ENCODE measurements around the gene CHRNA4.

GRCh38 chr20:63357921-63358905, 2.9 kb downstream of the CHRNA4 start:
- TF ChIP-seq POLR2A (IDR thresholded peaks at IDR 0.05): no peak
- TF ChIP-seq, protein P1, sequence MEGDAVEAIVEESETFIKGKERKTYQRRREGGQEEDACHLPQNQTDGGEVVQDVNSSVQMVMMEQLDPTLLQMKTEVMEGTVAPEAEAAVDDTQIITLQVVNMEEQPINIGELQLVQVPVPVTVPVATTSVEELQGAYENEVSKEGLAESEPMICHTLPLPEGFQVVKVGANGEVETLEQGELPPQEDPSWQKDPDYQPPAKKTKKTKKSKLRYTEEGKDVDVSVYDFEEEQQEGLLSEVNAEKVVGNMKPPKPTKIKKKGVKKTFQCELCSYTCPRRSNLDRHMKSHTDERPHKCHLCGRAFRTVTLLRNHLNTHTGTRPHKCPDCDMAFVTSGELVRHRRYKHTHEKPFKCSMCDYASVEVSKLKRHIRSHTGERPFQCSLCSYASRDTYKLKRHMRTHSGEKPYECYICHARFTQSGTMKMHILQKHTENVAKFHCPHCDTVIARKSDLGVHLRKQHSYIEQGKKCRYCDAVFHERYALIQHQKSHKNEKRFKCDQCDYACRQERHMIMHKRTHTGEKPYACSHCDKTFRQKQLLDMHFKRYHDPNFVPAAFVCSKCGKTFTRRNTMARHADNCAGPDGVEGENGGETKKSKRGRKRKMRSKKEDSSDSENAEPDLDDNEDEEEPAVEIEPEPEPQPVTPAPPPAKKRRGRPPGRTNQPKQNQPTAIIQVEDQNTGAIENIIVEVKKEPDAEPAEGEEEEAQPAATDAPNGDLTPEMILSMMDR (IDR thresholded peaks at IDR 0.05): no peak
